ENCODE results near the gene TOX3.

The TOX3 gene

DNA sequence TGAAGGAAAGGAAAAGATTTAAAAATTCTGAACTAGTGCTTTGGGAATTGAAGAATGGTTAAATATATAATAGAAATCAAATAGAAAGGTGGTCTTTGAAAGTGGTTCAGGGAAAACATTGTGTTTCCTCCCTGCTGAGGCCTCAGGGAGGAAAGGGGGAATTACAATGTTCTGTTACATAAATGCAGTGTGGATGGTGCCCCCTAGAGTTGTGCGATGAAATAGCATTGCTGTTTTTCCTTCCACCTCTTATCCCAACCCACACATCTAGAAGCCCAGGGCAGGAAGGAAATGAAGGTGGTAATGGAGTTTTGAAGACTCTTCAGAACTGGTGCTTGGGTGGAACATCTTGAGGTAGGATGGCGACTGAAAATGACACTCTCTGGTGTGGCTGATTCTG lies 6.4 kb upstream of the TOX3 start:
- TF ChIP-seq, protein P1, sequence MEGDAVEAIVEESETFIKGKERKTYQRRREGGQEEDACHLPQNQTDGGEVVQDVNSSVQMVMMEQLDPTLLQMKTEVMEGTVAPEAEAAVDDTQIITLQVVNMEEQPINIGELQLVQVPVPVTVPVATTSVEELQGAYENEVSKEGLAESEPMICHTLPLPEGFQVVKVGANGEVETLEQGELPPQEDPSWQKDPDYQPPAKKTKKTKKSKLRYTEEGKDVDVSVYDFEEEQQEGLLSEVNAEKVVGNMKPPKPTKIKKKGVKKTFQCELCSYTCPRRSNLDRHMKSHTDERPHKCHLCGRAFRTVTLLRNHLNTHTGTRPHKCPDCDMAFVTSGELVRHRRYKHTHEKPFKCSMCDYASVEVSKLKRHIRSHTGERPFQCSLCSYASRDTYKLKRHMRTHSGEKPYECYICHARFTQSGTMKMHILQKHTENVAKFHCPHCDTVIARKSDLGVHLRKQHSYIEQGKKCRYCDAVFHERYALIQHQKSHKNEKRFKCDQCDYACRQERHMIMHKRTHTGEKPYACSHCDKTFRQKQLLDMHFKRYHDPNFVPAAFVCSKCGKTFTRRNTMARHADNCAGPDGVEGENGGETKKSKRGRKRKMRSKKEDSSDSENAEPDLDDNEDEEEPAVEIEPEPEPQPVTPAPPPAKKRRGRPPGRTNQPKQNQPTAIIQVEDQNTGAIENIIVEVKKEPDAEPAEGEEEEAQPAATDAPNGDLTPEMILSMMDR (conservative IDR thresholded peaks at IDR 0.05), result peak; percentile 70
- no peak for TF ChIP-seq ZFX (IDR thresholded peaks at IDR 0.05)
- no peak overlapping the region for H3K27ac ChIP-seq

GRCh38 chr16:52552643-52553042 lies 5.7 kb upstream of the TOX3 start:
- TF ChIP-seq, protein P1 (conservative IDR thresholded peaks at IDR 0.05), result no peak
- no peak for TF ChIP-seq ZFX (IDR thresholded peaks at IDR 0.05)
- no peak overlapping the region; the same call in 1 of the 2 replicates for H3K27ac ChIP-seq

DNA sequence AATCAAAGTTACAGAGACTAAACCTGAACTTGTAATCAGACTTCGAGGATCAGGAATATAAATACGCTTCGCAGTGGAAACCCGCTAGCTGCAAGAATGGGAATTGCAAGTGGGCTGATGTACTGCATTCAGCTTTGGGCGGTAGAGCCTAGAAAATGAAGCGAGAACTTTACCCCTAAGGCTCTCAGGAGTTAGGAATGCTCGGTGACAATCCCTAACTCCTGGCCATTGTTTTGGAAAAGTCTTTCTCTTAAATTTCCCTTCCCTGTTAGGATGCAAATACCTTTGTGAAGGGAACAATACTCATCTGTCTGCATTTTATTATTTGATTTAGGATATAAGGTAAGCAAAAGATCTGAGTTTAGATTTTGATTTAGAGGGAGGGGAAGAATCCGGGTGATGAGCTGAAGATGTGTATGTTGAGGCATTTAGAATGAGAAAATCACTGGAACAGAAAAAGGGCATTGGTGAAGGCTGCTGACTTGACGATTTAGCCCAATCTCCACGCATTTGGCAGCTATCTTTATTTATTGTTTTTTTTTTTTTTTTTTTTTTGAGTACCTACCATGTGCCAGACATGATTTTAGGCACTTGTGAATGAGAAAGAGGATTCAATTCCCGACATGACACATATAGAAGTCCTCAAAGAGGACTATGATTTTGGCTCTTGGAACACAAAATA lies 2.2 kb upstream of the TOX3 start:
- H3K27ac ChIP-seq, result no peak overlapping the region
- TF ChIP-seq, protein P1 (conservative IDR thresholded peaks at IDR 0.05), result no peak
- no peak for TF ChIP-seq ZFX (IDR thresholded peaks at IDR 0.05)

DNA sequence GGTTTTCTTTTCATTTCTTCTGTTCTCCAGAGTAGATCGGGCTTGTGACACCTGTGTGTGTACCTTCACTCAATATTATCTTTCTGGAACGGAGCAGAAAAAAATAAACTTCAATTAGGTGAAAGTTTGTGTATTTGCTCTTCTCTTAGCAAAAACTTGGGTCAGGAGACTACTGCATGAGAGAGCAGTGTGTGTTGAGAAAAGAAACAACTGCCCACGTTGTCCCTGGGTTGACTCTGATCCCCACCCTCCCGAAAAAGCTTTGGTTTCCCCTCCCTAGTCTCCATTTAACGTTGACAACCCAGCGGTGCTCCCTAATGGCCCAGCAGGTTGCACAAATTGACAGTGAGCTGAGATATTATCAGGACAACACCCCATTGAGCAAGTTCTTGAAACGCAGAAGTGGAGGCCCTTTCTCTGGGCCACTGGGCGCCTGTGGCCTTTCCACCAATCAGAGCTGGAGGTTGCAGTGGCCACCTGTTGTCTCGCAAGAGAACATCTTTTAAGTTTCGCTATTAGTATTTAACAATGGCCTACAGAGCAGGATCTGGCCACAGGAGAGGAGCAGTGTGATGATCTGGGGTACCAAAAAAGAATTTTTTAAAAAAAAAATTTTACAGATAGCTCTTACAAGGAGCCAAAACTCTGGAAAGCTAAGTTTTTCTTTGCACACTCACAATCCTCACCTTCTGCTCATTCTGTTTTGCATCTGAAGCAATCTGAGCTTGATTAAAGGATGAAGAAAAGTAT lies 1.5 kb upstream of the TOX3 start:
- TF ChIP-seq, protein P1 (conservative IDR thresholded peaks at IDR 0.05), result no peak
- no peak for TF ChIP-seq ZFX (IDR thresholded peaks at IDR 0.05)
- no peak overlapping the region for H3K27ac ChIP-seq

GRCh38 chr16:52547834-52548215 lies 882 bp upstream of the TOX3 start:
- H3K27ac ChIP-seq, result no peak overlapping the region
- no peak for TF ChIP-seq ZFX (IDR thresholded peaks at IDR 0.05)
- TF ChIP-seq, protein P1 (conservative IDR thresholded peaks at IDR 0.05), result no peak

GRCh38 chr16:52546291-52547003 lies 496 bp downstream of the TOX3 start:
- peak overlapping the region; percentile 65 for H3K27ac ChIP-seq
- TF ChIP-seq ZFX (IDR thresholded peaks at IDR 0.05), result no peak

DNA sequence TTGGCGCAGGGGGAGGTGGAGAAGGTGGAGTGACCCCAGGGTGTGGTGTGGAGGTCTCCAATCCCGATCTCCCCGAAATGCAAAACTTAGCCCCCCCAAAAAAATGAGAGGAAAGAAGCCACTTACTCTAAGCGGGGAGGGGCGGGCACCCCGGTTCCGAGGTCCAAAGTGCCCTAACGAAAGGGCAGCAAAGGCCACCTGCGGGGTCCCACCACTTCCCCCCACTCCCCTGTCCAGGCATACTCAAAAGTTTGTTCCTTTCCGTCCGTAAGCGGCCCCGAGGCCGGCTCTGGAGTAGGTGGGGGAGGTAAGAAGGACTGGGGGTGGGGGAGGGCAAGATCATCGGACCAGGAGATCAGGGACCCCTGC lies 1.1 kb downstream of the TOX3 start:
- H3K27ac ChIP-seq, result peak overlapping the region; percentile 65
- TF ChIP-seq ZFX (IDR thresholded peaks at IDR 0.05), result no peak
- TF ChIP-seq, protein P1 (conservative IDR thresholded peaks at IDR 0.05), result no peak

Data from C4-2B (cell line).